Endodermal cell (in vitro differentiated cells): ENCODE data around the gene TRAP1. TPM values are rescaled to one million over a fixed set of nuclear protein-coding genes. Genes with fewer than 3 reads are reported as not detected.

Experiments
- DNase-seq: peaks from one replicate; pipeline ENCODE4 v3.0.0-alpha.2; 2017
- H3K27ac ChIP-seq: 2 replicates; pipeline ENCODE4 v1.5.1; 2013; ENCODE audit warnings: mild to moderate bottlenecking, low read depth, low read length, moderate library complexity
- H3K27me3 ChIP-seq: 2 replicates; pipeline ENCODE4 v1.6.1; 2013; ENCODE audit warnings: mild to moderate bottlenecking, low read length, moderate library complexity; ENCODE audit not compliant: insufficient read depth, control insufficient read depth, poor library complexity, severe bottlenecking
- H3K36me3 ChIP-seq: 2 replicates; pipeline ENCODE4 v1.7.0; 2013; ENCODE audit warnings: mild to moderate bottlenecking, low read length, moderate library complexity; ENCODE audit not compliant: control insufficient read depth, insufficient read depth
- H3K4me1 ChIP-seq: one replicate; pipeline ENCODE4 v1.7.0; 2013; ENCODE audit warnings: low read length; ENCODE audit not compliant: control insufficient read depth, insufficient read depth
- H3K4me3 ChIP-seq: 2 replicates; pipeline ENCODE4 v1.5.1; 2013; ENCODE audit warnings: mild to moderate bottlenecking, low read length, moderate library complexity
- H3K9ac ChIP-seq: 2 replicates; pipeline ENCODE4 v1.6.1; 2013; ENCODE audit warnings: mild to moderate bottlenecking, low read length, moderate library complexity; ENCODE audit not compliant: poor library complexity, severe bottlenecking; ENCODE audit errors: extremely low read depth
- H3K9me3 ChIP-seq: 2 replicates; pipeline ENCODE4 v1.6.1; 2013; ENCODE audit warnings: mild to moderate bottlenecking, low read length, moderate library complexity; ENCODE audit not compliant: control insufficient read depth
- H3K27ac Mint-ChIP-seq: 2 replicates; pipeline ENCODE4 v1.8.0; 2020; ENCODE audit warnings: mixed read lengths
- H3K27me3 Mint-ChIP-seq: 2 replicates; pipeline ENCODE4 v1.8.0; 2021; ENCODE audit warnings: mild to moderate bottlenecking, mixed read lengths; ENCODE audit not compliant: insufficient read depth
- H3K36me3 Mint-ChIP-seq: 2 replicates; pipeline ENCODE4 v1.8.0; 2020; ENCODE audit warnings: low read depth, mixed read lengths
- H3K4me1 Mint-ChIP-seq: 2 replicates; pipeline ENCODE4 v1.8.0; 2020; ENCODE audit warnings: mixed read lengths
- H3K4me3 Mint-ChIP-seq: 2 replicates; pipeline ENCODE4 v1.8.0; 2020; ENCODE audit warnings: mild to moderate bottlenecking, moderate library complexity, mixed read lengths
- H3K9me3 Mint-ChIP-seq: 2 replicates; pipeline ENCODE4 v1.8.0; 2020; ENCODE audit warnings: mild to moderate bottlenecking, mixed read lengths
- whole genome bisulfite sequencing, 2 experiments: methylation state at CpG; one replicate each; pipeline versions ENCODE4 v1.1.5 to v1.1.7; 2013; ENCODE audit warnings: missing lambda C conversion rate in 2 of 2, mixed read lengths in 1 of 2; ENCODE audit not compliant: insufficient coverage in 1 of 2, insufficient read length in 1 of 2; 5-methylcytosine and 5-hydroxymethylcytosine counted together
- total RNA-seq, 2 donors: library from RNA; stranded (reverse); fragmentation: NEBNext Ultra II Directional in 1 of 2; extraction: Animal tissue kit (Norgen Biotek cat#: 25700) in 1 of 2; gene quantifications; 2 replicates in 1 of 2; 3 replicates in 1 of 2; pipeline ENCODE4 v1.2.1, GENCODE V29; 2021
- TF ChIP-seq, protein P1 (sequence below): fragments of 200-600 bp; sonication (generic); conservative IDR thresholded peaks from 2 replicates; pipeline ENCODE4 v1.5.0; 2021; ENCODE audit warnings: antibody characterized with exemption, mild to moderate bottlenecking

The TRAP1 gene
- total RNA-seq, 2 donors from 2014 or later: 144 to 156 TPM

DNA sequence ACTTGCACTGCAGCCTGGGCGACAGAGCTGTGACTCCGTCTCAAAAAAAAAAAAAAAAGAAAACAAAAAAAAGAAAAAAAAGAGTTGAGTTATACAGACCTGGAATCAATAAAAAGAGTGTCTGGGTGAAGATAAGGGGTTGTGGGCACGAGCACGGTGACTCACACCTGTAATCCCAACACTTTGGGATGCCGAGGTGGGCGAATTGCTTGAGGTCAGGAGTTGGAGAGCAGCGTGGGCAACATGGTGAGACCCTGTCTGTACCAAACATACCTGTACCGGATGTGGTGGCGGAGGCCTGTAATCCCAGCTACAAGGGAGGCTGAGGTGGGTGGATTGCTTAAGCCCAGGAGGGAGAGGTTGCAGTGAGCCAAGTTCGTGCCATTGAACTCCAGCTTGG is 1.3 kb upstream of the TRAP1 start:
- H3K27me3 ChIP-seq: no peaks in the 10 kb centered on the region
- TF ChIP-seq, protein P1, sequence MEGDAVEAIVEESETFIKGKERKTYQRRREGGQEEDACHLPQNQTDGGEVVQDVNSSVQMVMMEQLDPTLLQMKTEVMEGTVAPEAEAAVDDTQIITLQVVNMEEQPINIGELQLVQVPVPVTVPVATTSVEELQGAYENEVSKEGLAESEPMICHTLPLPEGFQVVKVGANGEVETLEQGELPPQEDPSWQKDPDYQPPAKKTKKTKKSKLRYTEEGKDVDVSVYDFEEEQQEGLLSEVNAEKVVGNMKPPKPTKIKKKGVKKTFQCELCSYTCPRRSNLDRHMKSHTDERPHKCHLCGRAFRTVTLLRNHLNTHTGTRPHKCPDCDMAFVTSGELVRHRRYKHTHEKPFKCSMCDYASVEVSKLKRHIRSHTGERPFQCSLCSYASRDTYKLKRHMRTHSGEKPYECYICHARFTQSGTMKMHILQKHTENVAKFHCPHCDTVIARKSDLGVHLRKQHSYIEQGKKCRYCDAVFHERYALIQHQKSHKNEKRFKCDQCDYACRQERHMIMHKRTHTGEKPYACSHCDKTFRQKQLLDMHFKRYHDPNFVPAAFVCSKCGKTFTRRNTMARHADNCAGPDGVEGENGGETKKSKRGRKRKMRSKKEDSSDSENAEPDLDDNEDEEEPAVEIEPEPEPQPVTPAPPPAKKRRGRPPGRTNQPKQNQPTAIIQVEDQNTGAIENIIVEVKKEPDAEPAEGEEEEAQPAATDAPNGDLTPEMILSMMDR: no peak
- WGBS, 2 experiments: 95 to 96% methylated on average over 8 to 10 of the region's 10 CpGs
- no peak overlapping the region for H3K27ac ChIP-seq
- H3K9me3 ChIP-seq: no peaks in the 10 kb centered on the region
- H3K36me3 ChIP-seq: no peaks in the 10 kb centered on the region
- Mint-ChIP-seq H3K4me1 (peaks cover 13% of the 10 kb centered on the region), H3K27ac (no peak overlapping the region), H3K4me3 (peak overlapping the region; percentile 88), H3K36me3 (peaks cover 9% of the 10 kb centered on the region), H3K27me3 (no peaks in the 10 kb centered on the region), H3K9me3 (no peaks in the 10 kb centered on the region)
- H3K4me3 ChIP-seq: no peak overlapping the region
- no peak overlapping the region for H3K9ac ChIP-seq
- H3K4me1 ChIP-seq: no peaks in the 10 kb centered on the region
- no peak for DNase-seq

DNA sequence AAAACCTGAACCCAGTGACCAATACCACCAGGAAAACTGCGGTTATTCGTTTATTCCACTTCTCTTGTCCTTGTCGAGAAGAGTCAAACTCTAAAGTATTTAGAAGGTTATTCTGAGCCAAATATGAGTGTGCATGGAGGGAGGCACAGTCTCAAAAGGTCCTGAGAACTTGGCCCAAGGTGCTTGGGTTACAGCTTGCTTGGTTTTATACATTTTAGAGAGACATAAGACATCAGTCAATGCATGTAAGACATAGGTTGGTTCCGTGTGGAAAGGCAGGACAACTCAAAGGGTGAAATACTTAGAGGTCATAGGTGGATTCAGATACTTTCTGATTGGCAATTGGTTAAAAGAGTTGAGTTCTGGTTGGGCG is 681 bp upstream of the TRAP1 start:
- Histone ChIP-seq H3K4me3 (peak overlapping the region; percentile 94), H3K27me3 (no peaks in the 10 kb centered on the region), H3K36me3 (no peaks in the 10 kb centered on the region), H3K9me3 (no peaks in the 10 kb centered on the region), H3K4me1 (no peaks in the 10 kb centered on the region), H3K27ac (peak overlapping the region; percentile 59), H3K9ac (peak overlapping the region; percentile 92)
- H3K9me3 Mint-ChIP-seq: no peaks in the 10 kb centered on the region
- TF ChIP-seq, protein P1: no peak
- H3K4me3 Mint-ChIP-seq: peak overlapping the region; percentile 88
- 19 to 35% methylated on average over 4 to 5 of the region's 5 CpGs for WGBS, 2 experiments
- H3K4me1 Mint-ChIP-seq: peaks cover 19% of the 10 kb centered on the region
- H3K27me3 Mint-ChIP-seq: no peaks in the 10 kb centered on the region
- H3K27ac Mint-ChIP-seq: peak overlapping the region; percentile 93
- DNase-seq: peak; percentile 36
- peaks cover 14% of the 10 kb centered on the region for H3K36me3 Mint-ChIP-seq

GRCh38 chr16:3716831-3717234 is 491 bp downstream of the TRAP1 start:
- Histone ChIP-seq H3K4me1 (no peaks in the 10 kb centered on the region), H3K9me3 (no peaks in the 10 kb centered on the region), H3K36me3 (no peaks in the 10 kb centered on the region), H3K9ac (peak overlapping the region; percentile 92), H3K27ac (peak overlapping the region; percentile 47), H3K4me3 (peak overlapping the region; percentile 94), H3K27me3 (no peaks in the 10 kb centered on the region)
- TF ChIP-seq, protein P1: no peak
- peak; percentile 70 for DNase-seq
- peak overlapping the region; percentile 91 for H3K27ac Mint-ChIP-seq
- peaks cover 25% of the 10 kb centered on the region for H3K4me1 Mint-ChIP-seq
- peak overlapping the region; percentile 88 for H3K4me3 Mint-ChIP-seq
- no peaks in the 10 kb centered on the region for H3K27me3 Mint-ChIP-seq
- H3K36me3 Mint-ChIP-seq: peaks cover 16% of the 10 kb centered on the region
- H3K9me3 Mint-ChIP-seq: no peaks in the 10 kb centered on the region
- WGBS, 2 experiments: 1 to 2% methylated on average over 24 to 34 of the region's 34 CpGs
